ENCODE results near the gene PFAS.

Gene PFAS

GRCh38 chr17:8315764-8316217 is 66.7 kb downstream of the PFAS start:
- Mint-ChIP-seq H3K4me1 (no peaks in the 10 kb centered on the region), H3K4me3 (no peak overlapping the region), H3K27me3 (peaks cover 75% of the 10 kb centered on the region), H3K27ac (no peak overlapping the region), H3K9me3 (no peaks in the 10 kb centered on the region), H3K36me3 (no peaks in the 10 kb centered on the region)
- CTCF ChIA-PET, result no interaction called here
- DNase-seq, result no peak

GRCh38 chr17:8318010-8318935 is 69.2 kb downstream of the PFAS start:
- peaks cover 70% of the 10 kb centered on the region for H3K27me3 Mint-ChIP-seq
- CTCF ChIA-PET, result interaction anchor here (1.0 kb wide), 1 partner anchor 208 kb away, joined by 3 read pairs; no protein-coding TSS in a partner anchor
- H3K27ac Mint-ChIP-seq, result no peak overlapping the region
- H3K4me3 Mint-ChIP-seq, result no peak overlapping the region
- H3K9me3 Mint-ChIP-seq, result no peaks in the 10 kb centered on the region
- no peak for DNase-seq
- H3K4me1 Mint-ChIP-seq, result no peaks in the 10 kb centered on the region
- H3K36me3 Mint-ChIP-seq, result no peaks in the 10 kb centered on the region

Measured in activated naive CD4-positive, alpha-beta T cell treated with anti-CD3 and anti-CD28 coated beads, Interleukin-2, amount 10 ng/mL, durations not matched to agents 7 days and 5 days (primary cell).